Activated CD8-positive, alpha-beta T cell treated with anti-CD3 and anti-CD28 coated beads for 36 hours (primary cell): ENCODE measurements around the gene ASTN2. TPM values are rescaled to one million over a fixed set of nuclear protein-coding genes. Genes with fewer than 3 reads are reported as not detected.

Source experiments
- ATAC-seq: fragments of 200-7000 bp; cut with Tn5 transposase; one replicate; pipeline ENCODE4 v1.10.0; 2021; ENCODE audit warnings: mild to moderate bottlenecking, moderate library complexity
- CTCF ChIA-PET: fragments of 350-600 bp; sonication (Branson Sonifier 250); formaldehyde crosslinking; loops from one replicate; lab custom pipeline; 2021; ENCODE audit warnings: antibody characterized with exemption; lab: Charles Lee
- POLR2A ChIA-PET: fragments of 350-600 bp; sonication (Branson Sonifier 250); formaldehyde crosslinking; loops from one replicate; lab custom pipeline; 2021; ENCODE audit warnings: antibody characterized with exemption; lab: Charles Lee
- DNase-seq: peaks from one replicate; pipeline ENCODE4 v3.0.0-alpha.2; 2020
- H3K27ac Mint-ChIP-seq: one replicate; pipeline ENCODE4 v1.8.0; 2021; ENCODE audit warnings: mild to moderate bottlenecking, mixed read lengths
- H3K27me3 Mint-ChIP-seq: one replicate; pipeline ENCODE4 v1.8.0; 2021; ENCODE audit warnings: mixed read lengths
- H3K36me3 Mint-ChIP-seq: one replicate; pipeline ENCODE4 v1.8.0; 2021; ENCODE audit warnings: low read depth, mixed read lengths
- H3K4me1 Mint-ChIP-seq: one replicate; pipeline ENCODE4 v1.8.0; 2021; ENCODE audit warnings: low read depth, mixed read lengths
- H3K4me3 Mint-ChIP-seq: one replicate; pipeline ENCODE4 v1.8.0; 2021; ENCODE audit warnings: mild to moderate bottlenecking, moderate library complexity, mixed read lengths
- H3K9me3 Mint-ChIP-seq: one replicate; pipeline ENCODE4 v1.8.0; 2021; ENCODE audit warnings: mixed read lengths
- CTCF ChIP-seq: fragments of 200-600 bp; IDR thresholded peaks from one replicate; pipeline ENCODE4 v1.8.0; 2022; ENCODE audit warnings: antibody characterized with exemption, mild to moderate bottlenecking
- intact Hi-C: fragments of 100-400 bp; cut with micrococcal nuclease; formaldehyde crosslinking; loops from one replicate; pipeline ENCODE4 v1.10.0; 2022
- total RNA-seq, 2 experiments: library from RNA; stranded (reverse); gene quantifications; one replicate each; pipeline ENCODE4 v1.2.3, GENCODE V29; 2021

ASTN2 gene
- total RNA-seq, 2 experiments from 2014 or later, result 5.2 to 5.7 TPM

GRCh38 chr9:117231012-117231411, 183.8 kb downstream of the ASTN2 start:
- ATAC-seq, result no peak
- H3K36me3 Mint-ChIP-seq, result no peaks in the 10 kb centered on the region
- no peak overlapping the region for H3K27ac Mint-ChIP-seq
- POLR2A ChIA-PET, result no interaction called here
- intact Hi-C loops, result no loop called here
- CTCF ChIA-PET, result no interaction called here
- H3K9me3 Mint-ChIP-seq, result no peaks in the 10 kb centered on the region
- DNase-seq, result no peak
- no peak overlapping the region for H3K4me3 Mint-ChIP-seq
- no peaks in the 10 kb centered on the region for H3K4me1 Mint-ChIP-seq
- H3K27me3 Mint-ChIP-seq, result no peaks in the 10 kb centered on the region
- TF ChIP-seq CTCF, result no peak

- H3K4me1 Mint-ChIP-seq, result no peaks in the 10 kb centered on the region
- ChIA-PET CTCF (no interaction called here), POLR2A (no interaction called here)
- no peak for TF ChIP-seq CTCF
- H3K9me3 Mint-ChIP-seq, result peaks cover 4% of the 10 kb centered on the region
- DNase-seq (no peak), ATAC-seq (no peak)
- intact Hi-C loops, result no loop called here
- H3K36me3 Mint-ChIP-seq, result no peaks in the 10 kb centered on the region
- H3K27me3 Mint-ChIP-seq, result no peaks in the 10 kb centered on the region
- no peak overlapping the region for H3K27ac Mint-ChIP-seq
- no peak overlapping the region for H3K4me3 Mint-ChIP-seq
Observed at GRCh38 chr9:117224695-117225094, 190.2 kb downstream of the ASTN2 start.

- intact Hi-C loops, result no loop called here
- no peaks in the 10 kb centered on the region for H3K9me3 Mint-ChIP-seq
- CTCF ChIA-PET, result interaction anchor here (0.7 kb wide), 1 partner anchor 47 kb away, joined by 3 read pairs; no protein-coding TSS in a partner anchor
Observed at GRCh38 chr9:117218951-117219350, 195.9 kb downstream of the ASTN2 start.

GRCh38 chr9:117214416-117214815, 200.4 kb downstream of the ASTN2 start:
- TF ChIP-seq CTCF, result no peak
- Mint-ChIP-seq H3K36me3 (no peaks in the 10 kb centered on the region), H3K4me3 (no peak overlapping the region), H3K27me3 (no peaks in the 10 kb centered on the region), H3K27ac (no peak overlapping the region), H3K4me1 (no peaks in the 10 kb centered on the region), H3K9me3 (no peaks in the 10 kb centered on the region)
- intact Hi-C loops, result no loop called here
- ATAC-seq, result no peak
- CTCF ChIA-PET, result no interaction called here
- POLR2A ChIA-PET, result no interaction called here
- no peak for DNase-seq

More at GRCh38 chr9:117218951-117219350, 195.9 kb downstream of the ASTN2 start:
- TF ChIP-seq CTCF, result no peak
- Mint-ChIP-seq H3K27me3 (no peaks in the 10 kb centered on the region), H3K36me3 (no peaks in the 10 kb centered on the region), H3K4me3 (no peak overlapping the region), H3K27ac (no peak overlapping the region), H3K4me1 (no peaks in the 10 kb centered on the region)
- ATAC-seq (no peak), DNase-seq (no peak)
- POLR2A ChIA-PET, result no interaction called here

GRCh38 chr9:117211280-117211679, 203.6 kb downstream of the ASTN2 start:
- no peak for ATAC-seq
- no peak overlapping the region for H3K4me3 Mint-ChIP-seq

More at GRCh38 chr9:117211280-117211679, 203.6 kb downstream of the ASTN2 start:
- ChIA-PET CTCF (no interaction called here), POLR2A (no interaction called here)
- Mint-ChIP-seq H3K27me3 (no peaks in the 10 kb centered on the region), H3K4me1 (no peaks in the 10 kb centered on the region), H3K9me3 (peaks cover 4% of the 10 kb centered on the region), H3K27ac (no peak overlapping the region), H3K36me3 (no peaks in the 10 kb centered on the region)
- intact Hi-C loops, result no loop called here
- DNase-seq, result no peak
- TF ChIP-seq CTCF, result no peak
